Activated CD8-positive, alpha-beta T cell treated with anti-CD3 and anti-CD28 coated beads for 36 hours (primary cell): ENCODE results near the gene MAN1A1. TPM values are rescaled to one million over a fixed set of nuclear protein-coding genes. Genes with fewer than 3 reads are reported as not detected.
A peak's percentile ranks its signal among the peaks of the same experiment; 100 is the strongest.

Experiments used
- ATAC-seq: fragments of 200-7000 bp; cut with Tn5 transposase; one replicate; pipeline ENCODE4 v1.10.0; 2021; ENCODE audit warnings: mild to moderate bottlenecking, moderate library complexity
- CTCF ChIA-PET: fragments of 350-600 bp; sonication (Branson Sonifier 250); formaldehyde crosslinking; loops from one replicate; lab custom pipeline; 2021; ENCODE audit warnings: antibody characterized with exemption; lab: Charles Lee
- POLR2A ChIA-PET: fragments of 350-600 bp; sonication (Branson Sonifier 250); formaldehyde crosslinking; loops from one replicate; lab custom pipeline; 2021; ENCODE audit warnings: antibody characterized with exemption; lab: Charles Lee
- DNase-seq: peaks from one replicate; pipeline ENCODE4 v3.0.0-alpha.2; 2020
- H3K27ac Mint-ChIP-seq: one replicate; pipeline ENCODE4 v1.8.0; 2021; ENCODE audit warnings: mild to moderate bottlenecking, mixed read lengths
- H3K27me3 Mint-ChIP-seq: one replicate; pipeline ENCODE4 v1.8.0; 2021; ENCODE audit warnings: mixed read lengths
- H3K36me3 Mint-ChIP-seq: one replicate; pipeline ENCODE4 v1.8.0; 2021; ENCODE audit warnings: low read depth, mixed read lengths
- H3K4me1 Mint-ChIP-seq: one replicate; pipeline ENCODE4 v1.8.0; 2021; ENCODE audit warnings: low read depth, mixed read lengths
- H3K4me3 Mint-ChIP-seq: one replicate; pipeline ENCODE4 v1.8.0; 2021; ENCODE audit warnings: mild to moderate bottlenecking, moderate library complexity, mixed read lengths
- H3K9me3 Mint-ChIP-seq: one replicate; pipeline ENCODE4 v1.8.0; 2021; ENCODE audit warnings: mixed read lengths
- CTCF ChIP-seq: fragments of 200-600 bp; IDR thresholded peaks from one replicate; pipeline ENCODE4 v1.8.0; 2022; ENCODE audit warnings: antibody characterized with exemption, mild to moderate bottlenecking
- intact Hi-C: fragments of 100-400 bp; cut with micrococcal nuclease; formaldehyde crosslinking; loops from one replicate; pipeline ENCODE4 v1.10.0; 2022
- total RNA-seq, 2 experiments: library from RNA; stranded (reverse); gene quantifications; one replicate each; pipeline ENCODE4 v1.2.3, GENCODE V29; 2021

Gene MAN1A1
- total RNA-seq, 2 experiments from 2014 or later, result 18.5 to 19.4 TPM

DNA sequence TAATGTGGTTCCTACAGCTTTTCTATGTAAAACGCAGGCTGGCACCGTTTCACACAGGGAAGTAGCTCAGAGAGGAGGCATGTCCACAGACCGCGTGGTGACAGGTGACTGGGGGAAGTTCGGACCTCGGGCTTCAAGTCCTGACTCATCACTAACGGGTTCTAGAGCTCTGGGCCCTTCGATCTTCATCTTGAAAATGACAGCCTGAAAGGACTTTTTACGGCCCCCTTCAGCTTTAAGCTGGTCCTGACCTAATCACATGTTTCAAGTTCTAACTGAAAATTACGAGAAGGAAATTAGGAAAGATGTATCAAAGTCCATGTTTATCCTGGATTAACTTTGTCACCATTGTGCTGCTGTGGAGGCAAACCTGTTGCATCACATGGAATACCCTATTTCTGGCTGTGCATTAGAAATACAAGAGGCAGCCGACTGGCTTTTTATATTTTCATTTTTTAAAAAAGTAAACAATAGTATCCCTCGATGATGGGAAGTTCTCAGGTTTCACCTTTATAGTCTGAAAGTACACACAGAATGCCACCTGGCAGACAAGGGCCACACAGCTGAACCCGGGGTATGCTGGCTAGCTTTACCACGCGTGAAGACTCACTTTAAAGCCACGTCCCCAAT, 2.0 kb downstream of the MAN1A1 start:
- CTCF ChIA-PET, result interaction anchor here (1.1 to 3.3 kb wide), 5 partner anchors 9 to 218 kb away, joined by 3 to 24 read pairs (median 6); no protein-coding TSS in a partner anchor

GRCh38 chr6:119346936-119347335, 2.6 kb downstream of the MAN1A1 start:
- TF ChIP-seq CTCF, result no peak
- peaks cover 59% of the 10 kb centered on the region for H3K4me1 Mint-ChIP-seq
- peak overlapping the region; percentile 96 for H3K4me3 Mint-ChIP-seq
- no peaks in the 10 kb centered on the region for H3K9me3 Mint-ChIP-seq
- DNase-seq (no peak), ATAC-seq (no peak)
- no peaks in the 10 kb centered on the region for H3K27me3 Mint-ChIP-seq
- ChIA-PET POLR2A (interaction anchor here (0.9 to 2.8 kb wide), 6 partner anchors 8 to 450 kb away, joined by 3 to 29 read pairs (median 6); no protein-coding TSS in a partner anchor), CTCF (interaction anchor here (0.6 to 3.3 kb wide), 6 partner anchors 9 to 218 kb away, joined by 3 to 24 read pairs (median 6); no protein-coding TSS in a partner anchor)
- H3K27ac Mint-ChIP-seq, result peak overlapping the region; percentile 70
- H3K36me3 Mint-ChIP-seq, result peaks cover 26% of the 10 kb centered on the region
- intact Hi-C loops, result loop anchor here (5.0 kb wide), 1 partner anchor 200 kb away; no protein-coding TSS in a partner anchor

More for the DNA sequence above, 2.0 kb downstream of the MAN1A1 start:
- POLR2A ChIA-PET, result interaction anchor here (0.7 to 2.8 kb wide), 10 partner anchors 9 to 450 kb away, joined by 3 to 29 read pairs (median 5); no protein-coding TSS in a partner anchor
- H3K27me3 Mint-ChIP-seq, result no peaks in the 10 kb centered on the region
- H3K27ac Mint-ChIP-seq, result peak overlapping the region; percentile 91
- intact Hi-C loops, result loop anchor here (2.0 to 5.0 kb wide), 2 partner anchors 33 to 200 kb away; no protein-coding TSS in a partner anchor
- H3K4me1 Mint-ChIP-seq, result peaks cover 57% of the 10 kb centered on the region
- ATAC-seq (no peak), DNase-seq (peak; percentile 59)
- no peak for TF ChIP-seq CTCF
- peaks cover 26% of the 10 kb centered on the region for H3K36me3 Mint-ChIP-seq
- no peaks in the 10 kb centered on the region for H3K9me3 Mint-ChIP-seq
- peak overlapping the region; percentile 96 for H3K4me3 Mint-ChIP-seq

DNA sequence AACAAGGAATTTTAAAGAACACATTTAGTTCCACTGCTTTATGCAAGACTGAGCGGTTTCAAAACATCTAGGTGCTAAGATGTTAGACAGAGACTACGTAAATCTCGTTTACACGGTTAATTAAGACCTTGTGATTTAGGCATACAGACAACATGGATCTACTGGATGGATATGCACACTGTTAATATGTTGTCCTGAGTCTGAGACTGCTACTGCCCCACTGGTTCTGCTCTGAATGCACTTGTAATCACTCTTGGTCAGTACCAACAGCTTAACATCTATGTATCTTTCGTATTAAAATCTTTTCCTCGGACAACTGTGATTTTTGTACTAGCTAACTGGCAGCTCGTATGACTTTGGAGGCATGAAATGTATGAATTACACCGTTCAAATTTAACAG, 3.1 kb downstream of the MAN1A1 start:
- peak overlapping the region; percentile 17 for H3K27ac Mint-ChIP-seq
- no peak for DNase-seq
- CTCF ChIA-PET, result interaction anchor here (0.6 to 3.3 kb wide), 4 partner anchors 8 to 198 kb away, joined by 3 to 24 read pairs (median 6); no protein-coding TSS in a partner anchor

DNA sequence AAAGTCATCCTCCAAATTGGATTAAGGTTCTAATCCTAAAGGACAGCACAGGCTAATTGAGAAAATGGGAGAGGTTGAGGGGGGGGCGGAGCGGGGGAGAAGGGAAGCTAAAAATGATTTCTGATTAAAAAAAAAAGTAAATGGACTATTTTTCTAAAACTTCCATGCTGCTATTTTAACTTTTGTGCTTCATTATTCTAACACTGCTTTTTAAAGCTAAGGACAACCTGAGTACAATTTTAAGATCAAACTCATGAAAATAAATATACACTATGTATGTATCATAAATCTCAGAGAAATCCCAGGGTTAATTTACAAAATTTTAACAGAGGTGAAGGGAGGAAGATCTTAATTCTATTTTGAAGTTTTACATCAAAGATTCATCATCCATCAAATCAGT, 4.4 kb downstream of the MAN1A1 start:
- peaks cover 65% of the 10 kb centered on the region for H3K4me1 Mint-ChIP-seq
- TF ChIP-seq CTCF, result no peak
- peak overlapping the region; percentile 96 for H3K4me3 Mint-ChIP-seq
- no peak overlapping the region for H3K27ac Mint-ChIP-seq
- H3K9me3 Mint-ChIP-seq, result no peaks in the 10 kb centered on the region
- peaks cover 26% of the 10 kb centered on the region for H3K36me3 Mint-ChIP-seq
- no peaks in the 10 kb centered on the region for H3K27me3 Mint-ChIP-seq
- no peak for ATAC-seq
- CTCF ChIA-PET, result no interaction called here
- POLR2A ChIA-PET, result interaction anchor here (0.6 to 1.8 kb wide), 3 partner anchors 11 to 302 kb away, joined by 3 to 4 read pairs (median 4); no protein-coding TSS in a partner anchor
- intact Hi-C loops, result loop anchor here (5.0 kb wide), 1 partner anchor 198 kb away; no protein-coding TSS in a partner anchor
- no peak for DNase-seq

More for the DNA sequence above, 3.1 kb downstream of the MAN1A1 start:
- no peaks in the 10 kb centered on the region for H3K27me3 Mint-ChIP-seq
- intact Hi-C loops, result loop anchor here (5.0 kb wide), 1 partner anchor 199 kb away; no protein-coding TSS in a partner anchor
- peak overlapping the region; percentile 96 for H3K4me3 Mint-ChIP-seq
- peaks cover 26% of the 10 kb centered on the region for H3K36me3 Mint-ChIP-seq
- no peak for ATAC-seq
- POLR2A ChIA-PET, result interaction anchor here (1.4 to 2.8 kb wide), 4 partner anchors 10 to 33 kb away, joined by 5 to 29 read pairs (median 7); no protein-coding TSS in a partner anchor
- TF ChIP-seq CTCF, result no peak
- peaks cover 56% of the 10 kb centered on the region for H3K4me1 Mint-ChIP-seq
- no peaks in the 10 kb centered on the region for H3K9me3 Mint-ChIP-seq
